Upper lobe of right lung (tissue), 1 donor: ENCODE results near the gene VIL1. TPM values are rescaled to one million over a fixed set of nuclear protein-coding genes. Genes with fewer than 3 reads are reported as not detected.

ENCODE experiments used
- ATAC-seq: fragments of 200-7000 bp; cut with Tn5 transposase; one replicate; pipeline ENCODE4 v1.9.1; 2020; ENCODE audit warnings: mild to moderate bottlenecking, moderate library complexity
- DNase-seq: peaks from one replicate; pipeline ENCODE4 v3.0.0-alpha.2; 2020
- H3K27ac ChIP-seq: fragments of 200-600 bp; one replicate; pipeline ENCODE4 v1.8.0; 2022
- H3K27me3 ChIP-seq: fragments of 200-600 bp; one replicate; pipeline ENCODE4 v1.8.0; 2022; ENCODE audit warnings: mild to moderate bottlenecking
- H3K36me3 ChIP-seq: fragments of 200-600 bp; one replicate; pipeline ENCODE4 v1.8.0; 2022
- H3K4me1 ChIP-seq: fragments of 200-600 bp; one replicate; pipeline ENCODE4 v1.8.0; 2022
- H3K4me3 ChIP-seq: fragments of 200-600 bp; one replicate; pipeline ENCODE4 v1.8.0; 2022; ENCODE audit warnings: mild to moderate bottlenecking
- H3K9me3 ChIP-seq: fragments of 200-600 bp; one replicate; pipeline ENCODE4 v1.8.0; 2022
- CTCF ChIP-seq: fragments of 200-600 bp; IDR thresholded peaks from one replicate; pipeline ENCODE4 v1.8.0; 2022; ENCODE audit warnings: antibody characterized with exemption
- intact Hi-C: fragments of 100-400 bp; cut with DNase I; formaldehyde crosslinking; loops from one replicate; pipeline ENCODE4 v1.11.0; 2022
- total RNA-seq: library from RNA; stranded (reverse); fragmentation: NEBNext Ultra II Directional; extraction: Animal tissue kit (Norgen Biotek cat#: 25700); gene quantifications from one replicate; pipeline ENCODE4 v1.2.1, GENCODE V29; 2021
- donor health status: DM: no; HTN: yes; CAD: no; lungs with severe emphysema.

VIL1 gene
- total RNA-seq, 1 donor from 2014 or later: not detected

GRCh38 chr2:218431878-218432277 is 13.0 kb downstream of the VIL1 start:
- Histone ChIP-seq H3K27me3 (no peaks in the 10 kb centered on the region), H3K27ac (no peak overlapping the region), H3K9me3 (no peaks in the 10 kb centered on the region), H3K36me3 (no peaks in the 10 kb centered on the region), H3K4me1 (no peaks in the 10 kb centered on the region), H3K4me3 (no peak overlapping the region)
- no peak for ATAC-seq
- DNase-seq: peak; percentile 48
- intact Hi-C loops: no loop called here
- TF ChIP-seq CTCF: no peak

- H3K4me3 ChIP-seq: no peak overlapping the region
- no peaks in the 10 kb centered on the region for H3K27me3 ChIP-seq
- no peaks in the 10 kb centered on the region for H3K36me3 ChIP-seq
- no peak for ATAC-seq
- H3K27ac ChIP-seq: no peak overlapping the region
- peak; percentile 29 for DNase-seq
- no peaks in the 10 kb centered on the region for H3K4me1 ChIP-seq
- no peak for TF ChIP-seq CTCF
- H3K9me3 ChIP-seq: no peaks in the 10 kb centered on the region
- intact Hi-C loops: no loop called here
Observed at GRCh38 chr2:218432676-218433365, 13.9 kb downstream of the VIL1 start.

GRCh38 chr2:218434456-218434855 is 15.5 kb downstream of the VIL1 start:
- H3K36me3 ChIP-seq: no peaks in the 10 kb centered on the region
- H3K4me1 ChIP-seq: no peaks in the 10 kb centered on the region
- DNase-seq (peak; percentile 49), ATAC-seq (no peak)
- H3K4me3 ChIP-seq: no peak overlapping the region
- H3K27ac ChIP-seq: no peak overlapping the region
- H3K9me3 ChIP-seq: no peaks in the 10 kb centered on the region
- intact Hi-C loops: no loop called here
- H3K27me3 ChIP-seq: no peaks in the 10 kb centered on the region
- TF ChIP-seq CTCF: no peak

GRCh38 chr2:218435003-218435982 is 16.4 kb downstream of the VIL1 start:
- Histone ChIP-seq H3K27me3 (no peaks in the 10 kb centered on the region), H3K36me3 (no peaks in the 10 kb centered on the region), H3K9me3 (no peaks in the 10 kb centered on the region), H3K27ac (no peak overlapping the region), H3K4me1 (no peaks in the 10 kb centered on the region), H3K4me3 (no peak overlapping the region)
- no peak for TF ChIP-seq CTCF
- intact Hi-C loops: no loop called here
- ATAC-seq: no peak
- peak; percentile 35 for DNase-seq

GRCh38 chr2:218436992-218437391 is 18.1 kb downstream of the VIL1 start:
- Histone ChIP-seq H3K27ac (no peak overlapping the region), H3K4me1 (no peaks in the 10 kb centered on the region), H3K36me3 (no peaks in the 10 kb centered on the region), H3K9me3 (no peaks in the 10 kb centered on the region), H3K27me3 (no peaks in the 10 kb centered on the region), H3K4me3 (no peak overlapping the region)
- ATAC-seq: no peak
- TF ChIP-seq CTCF: no peak
- peak; percentile 37 for DNase-seq
- intact Hi-C loops: no loop called here
